ENCODE measurements around the gene EGFL7.

Gene EGFL7

DNA sequence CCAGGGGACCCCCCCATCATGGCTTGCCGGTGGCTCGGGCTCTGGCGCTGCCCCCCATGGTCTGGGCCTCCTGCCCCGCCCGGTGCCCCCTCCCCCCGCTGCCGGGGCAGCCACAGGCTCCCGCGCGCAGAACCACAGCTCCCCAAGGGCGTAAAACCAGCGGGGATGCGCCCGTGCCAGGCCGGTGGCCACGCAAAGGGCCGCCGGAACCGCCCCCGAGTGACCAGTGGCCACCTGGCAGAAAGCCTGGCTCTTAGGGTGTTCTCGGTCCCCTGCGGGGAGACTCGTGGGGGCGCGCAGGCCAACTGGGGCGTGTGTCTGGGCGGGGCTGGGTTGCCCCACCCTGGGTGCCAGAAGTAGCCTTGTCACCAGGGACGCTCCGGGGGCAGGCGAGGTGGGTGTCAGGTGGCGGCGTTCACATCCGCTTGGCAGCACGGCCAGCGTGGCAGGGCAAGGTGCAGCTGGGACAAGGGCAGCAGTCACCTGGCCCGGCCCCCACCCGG lies 25.1 kb downstream of the EGFL7 start:
- no peak for DNase-seq (ENCODE audit: low read depth)
- no peak overlapping the region for H3K4me3 ChIP-seq (ENCODE audit: low read depth, low read length)
- TF ChIP-seq, protein P1, sequence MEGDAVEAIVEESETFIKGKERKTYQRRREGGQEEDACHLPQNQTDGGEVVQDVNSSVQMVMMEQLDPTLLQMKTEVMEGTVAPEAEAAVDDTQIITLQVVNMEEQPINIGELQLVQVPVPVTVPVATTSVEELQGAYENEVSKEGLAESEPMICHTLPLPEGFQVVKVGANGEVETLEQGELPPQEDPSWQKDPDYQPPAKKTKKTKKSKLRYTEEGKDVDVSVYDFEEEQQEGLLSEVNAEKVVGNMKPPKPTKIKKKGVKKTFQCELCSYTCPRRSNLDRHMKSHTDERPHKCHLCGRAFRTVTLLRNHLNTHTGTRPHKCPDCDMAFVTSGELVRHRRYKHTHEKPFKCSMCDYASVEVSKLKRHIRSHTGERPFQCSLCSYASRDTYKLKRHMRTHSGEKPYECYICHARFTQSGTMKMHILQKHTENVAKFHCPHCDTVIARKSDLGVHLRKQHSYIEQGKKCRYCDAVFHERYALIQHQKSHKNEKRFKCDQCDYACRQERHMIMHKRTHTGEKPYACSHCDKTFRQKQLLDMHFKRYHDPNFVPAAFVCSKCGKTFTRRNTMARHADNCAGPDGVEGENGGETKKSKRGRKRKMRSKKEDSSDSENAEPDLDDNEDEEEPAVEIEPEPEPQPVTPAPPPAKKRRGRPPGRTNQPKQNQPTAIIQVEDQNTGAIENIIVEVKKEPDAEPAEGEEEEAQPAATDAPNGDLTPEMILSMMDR (IDR thresholded peaks at IDR 0.05; ENCODE audit: low read depth, low read length, missing control alignments), result no peak
- in situ Hi-C loops (cut with HindIII; ENCODE audit: low sequenced_read_pairs), result no loop called here

DNA sequence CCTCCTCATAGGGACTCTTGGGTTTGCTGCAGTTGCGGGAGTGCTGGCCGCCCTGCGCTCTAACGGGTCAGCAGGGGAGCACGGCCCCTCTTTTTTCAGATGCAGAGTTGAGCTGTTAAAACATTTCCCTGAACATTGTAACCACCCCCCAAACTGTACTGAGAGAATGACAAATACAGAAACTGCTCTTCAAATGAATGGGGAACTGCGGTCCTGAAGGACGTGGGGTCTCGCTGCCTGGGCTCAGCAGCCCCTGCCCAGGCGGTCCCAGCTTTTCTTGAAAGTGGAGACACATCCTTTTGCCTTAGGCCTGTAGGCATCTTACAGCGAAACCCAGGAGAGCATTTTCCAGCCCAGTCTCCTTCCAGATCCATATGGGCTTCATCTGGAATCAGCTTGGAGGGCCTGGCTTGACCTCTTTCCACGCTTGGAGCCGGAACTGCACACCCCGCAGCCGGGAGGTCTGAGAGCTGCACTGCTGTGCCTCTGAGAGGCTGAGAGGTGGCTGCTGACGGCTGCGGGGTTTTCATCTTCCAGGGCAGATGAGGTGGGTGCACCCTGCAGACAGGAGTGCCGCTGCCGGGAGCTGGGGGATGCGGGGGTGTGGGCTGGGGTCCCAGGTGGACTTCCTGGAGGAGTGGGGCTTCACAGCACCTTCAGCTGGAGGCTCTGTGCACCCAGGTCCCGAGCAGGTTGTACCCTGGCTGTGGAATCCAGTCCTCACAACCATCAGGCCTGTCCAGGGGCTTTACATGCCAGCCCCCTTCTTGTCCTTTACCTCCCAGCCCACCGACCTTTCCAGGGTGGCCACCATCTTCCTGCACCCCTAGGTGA lies 25.8 kb downstream of the EGFL7 start:
- H3K4me3 ChIP-seq (ENCODE audit: low read depth, low read length), result no peak overlapping the region

DNA sequence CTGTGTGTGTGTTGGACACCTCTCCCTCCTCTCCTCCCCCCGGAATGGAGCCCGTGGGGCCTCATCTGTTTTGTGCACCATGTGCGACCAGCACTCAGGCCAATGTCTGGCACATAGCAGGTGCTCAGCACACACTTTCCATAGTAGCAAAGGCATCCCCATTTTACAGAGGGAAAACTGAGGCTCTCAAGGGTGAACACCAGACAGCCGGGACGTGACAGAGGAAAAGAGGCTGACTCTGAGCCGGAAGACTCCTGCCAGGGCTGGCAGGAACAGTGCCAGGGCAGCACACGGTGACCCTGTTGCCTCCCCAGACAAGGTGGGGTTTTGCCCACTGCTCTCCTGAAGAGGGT lies 26.4 kb downstream of the EGFL7 start:
- DNase-seq (ENCODE audit: low read depth), result no peak
- H3K4me3 ChIP-seq (ENCODE audit: low read depth, low read length), result no peak overlapping the region
- in situ Hi-C loops (cut with HindIII; ENCODE audit: low sequenced_read_pairs), result no loop called here
- TF ChIP-seq, protein P1 (IDR thresholded peaks at IDR 0.05; ENCODE audit: low read depth, low read length, missing control alignments), result no peak

More for the DNA sequence above, 25.8 kb downstream of the EGFL7 start:
- TF ChIP-seq, protein P1 (IDR thresholded peaks at IDR 0.05; ENCODE audit: low read depth, low read length, missing control alignments), result no peak
- in situ Hi-C loops (cut with HindIII; ENCODE audit: low sequenced_read_pairs), result no loop called here
- DNase-seq (ENCODE audit: low read depth), result no peak

DNA sequence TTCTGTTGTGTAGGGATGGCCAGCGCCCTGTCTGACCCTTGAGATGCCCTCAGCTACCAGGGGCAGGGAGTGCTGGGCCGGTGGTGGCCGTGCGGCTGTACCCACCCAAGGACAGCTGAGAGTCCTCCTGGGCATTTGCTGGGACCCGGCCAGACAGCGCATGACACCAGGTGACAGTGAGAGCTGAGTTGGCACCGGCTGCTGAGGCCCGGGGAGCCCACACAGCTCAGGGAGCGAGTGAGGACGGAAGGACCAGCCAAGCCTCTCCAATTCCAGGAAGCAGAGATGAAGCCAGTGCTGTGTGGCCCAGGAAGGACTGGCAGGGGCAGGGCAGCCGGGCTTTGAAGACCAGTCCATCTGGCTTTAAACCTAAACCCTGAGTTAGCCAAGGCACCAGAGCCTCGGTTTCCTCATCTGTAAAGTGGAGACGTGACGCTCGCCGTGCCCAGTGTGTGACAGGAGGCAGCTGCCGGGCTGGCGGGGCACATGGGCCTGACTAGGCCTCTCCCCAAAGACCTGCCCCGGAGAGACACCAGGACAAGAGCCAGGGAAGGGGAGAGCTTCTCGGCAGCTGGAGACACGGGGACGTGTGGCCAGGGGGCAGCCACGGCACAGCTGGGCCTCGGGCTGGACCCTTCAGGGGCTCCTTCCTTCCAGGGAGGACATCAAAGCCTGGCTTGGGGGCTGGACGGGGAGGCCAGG lies 27.5 kb downstream of the EGFL7 start:
- no peak overlapping the region for H3K4me3 ChIP-seq (ENCODE audit: low read depth, low read length)

DNA sequence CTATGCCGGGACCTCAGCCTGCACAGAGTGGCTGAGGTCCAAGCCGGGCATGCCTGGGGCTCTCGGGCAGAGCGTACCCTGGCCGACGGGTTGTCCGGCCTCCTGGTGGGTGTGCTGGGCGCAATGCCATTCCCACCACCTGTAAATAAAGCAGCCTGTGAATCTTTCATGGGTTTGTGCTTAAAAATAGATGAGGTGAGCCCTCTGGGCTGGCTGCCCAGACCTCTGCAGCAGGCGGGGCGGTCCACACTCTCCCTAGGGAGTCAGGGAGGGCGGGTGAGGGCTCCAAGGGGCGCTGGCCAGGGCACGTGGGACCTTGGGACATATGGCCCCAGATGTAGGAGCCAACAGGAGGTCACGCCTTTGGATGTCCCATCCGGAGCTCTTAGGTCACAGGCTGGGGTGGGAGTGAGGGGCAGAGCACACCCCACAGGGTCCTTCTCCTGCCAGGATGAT lies 28.1 kb downstream of the EGFL7 start:
- in situ Hi-C loops (cut with HindIII; ENCODE audit: low sequenced_read_pairs), result no loop called here
- TF ChIP-seq, protein P1 (IDR thresholded peaks at IDR 0.05; ENCODE audit: low read depth, low read length, missing control alignments), result no peak
- DNase-seq (ENCODE audit: low read depth), result no peak
- H3K4me3 ChIP-seq (ENCODE audit: low read depth, low read length), result no peak overlapping the region

More for the DNA sequence above, 27.5 kb downstream of the EGFL7 start:
- no peak for DNase-seq (ENCODE audit: low read depth)
- in situ Hi-C loops (cut with HindIII; ENCODE audit: low sequenced_read_pairs), result no loop called here
- TF ChIP-seq, protein P1 (IDR thresholded peaks at IDR 0.05; ENCODE audit: low read depth, low read length, missing control alignments), result no peak

DNA sequence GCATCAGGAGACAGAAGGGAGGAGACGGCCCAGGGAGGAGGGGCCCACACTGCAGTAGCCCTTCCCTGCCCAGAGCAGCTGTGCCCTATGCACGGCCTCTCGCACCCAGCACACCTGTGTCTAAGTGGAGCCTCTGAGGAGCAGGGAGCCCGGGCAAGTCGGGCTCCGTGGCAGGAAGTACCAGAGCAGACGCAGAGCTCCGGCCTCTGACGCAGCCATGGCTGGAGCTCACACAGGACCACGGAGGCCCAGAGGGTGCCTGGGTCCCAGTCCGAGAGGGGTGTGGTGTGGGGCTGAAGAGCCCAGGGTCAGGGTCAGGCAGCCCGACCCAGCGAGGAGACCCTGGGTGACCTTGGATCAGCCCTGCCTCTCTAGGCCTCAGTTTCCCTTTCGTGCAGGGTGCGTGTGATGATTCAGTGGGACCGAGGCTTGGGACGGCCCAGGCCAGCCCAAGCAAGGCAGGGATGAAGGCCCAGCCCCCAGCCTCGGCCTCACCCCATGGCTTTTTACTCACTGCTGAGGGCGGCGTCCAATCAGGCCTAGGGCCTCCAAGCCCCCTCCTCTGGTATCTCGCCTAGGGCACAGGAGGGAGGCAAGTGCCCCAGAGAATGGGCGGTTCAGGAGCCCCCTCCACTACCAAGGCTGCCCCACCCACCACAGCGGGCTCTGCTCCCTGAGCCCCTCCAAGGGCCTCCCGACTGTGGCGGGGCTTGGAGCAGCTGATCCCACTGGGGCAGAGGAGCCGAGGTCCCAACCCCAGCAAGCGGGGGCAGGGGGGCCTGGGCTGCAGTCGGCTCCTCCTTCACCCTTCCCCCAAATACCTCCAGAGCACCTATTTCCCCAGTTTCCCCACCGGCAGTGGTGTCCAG lies 28.8 kb downstream of the EGFL7 start:
- H3K4me3 ChIP-seq (ENCODE audit: low read depth, low read length), result no peak overlapping the region
- in situ Hi-C loops (cut with HindIII; ENCODE audit: low sequenced_read_pairs), result no loop called here
- TF ChIP-seq, protein P1 (IDR thresholded peaks at IDR 0.05; ENCODE audit: low read depth, low read length, missing control alignments), result no peak
- no peak for DNase-seq (ENCODE audit: low read depth)

Data from astrocyte of the cerebellum (primary cell).